GM19467 (cell line): ENCODE data around the gene CTSZ.
A peak's percentile ranks its signal among the peaks of the same experiment; 100 is the strongest.
"Not testable (repeated sequence)": the region's sequence is repeated elsewhere in the genome, so short reads cannot be mapped to it uniquely, and the experiment has no call there.

ENCODE experiments used
- ATAC-seq: cut with Tn5 transposase; IDR thresholded peaks from one replicate; pipeline ENCODE4 v1.9.1; 2021; ENCODE audit warnings: mild to moderate bottlenecking, moderate library complexity; ENCODE audit not compliant: unreplicated experiment

The CTSZ gene

GRCh38 chr20:59014680-59015389 is 7.8 kb upstream of the CTSZ start:
- ATAC-seq, result no peak

- no peak for ATAC-seq
Observed at GRCh38 chr20:59013959-59014608, 7.0 kb upstream of the CTSZ start.

GRCh38 chr20:59013031-59013951 is 6.2 kb upstream of the CTSZ start:
- no peak for ATAC-seq

GRCh38 chr20:59011874-59012157 is 4.8 kb upstream of the CTSZ start:
- not testable (repeated sequence) for ATAC-seq

GRCh38 chr20:59010995-59011873 is 4.2 kb upstream of the CTSZ start:
- no peak for ATAC-seq

GRCh38 chr20:59010321-59010994 is 3.4 kb upstream of the CTSZ start:
- no peak for ATAC-seq

GRCh38 chr20:59008715-59009336 is 1.8 kb upstream of the CTSZ start:
- no peak for ATAC-seq

- ATAC-seq, result peak; percentile 27
Observed at GRCh38 chr20:59007665-59008511, 834 bp upstream of the CTSZ start.

- ATAC-seq, result no peak
Observed at GRCh38 chr20:59006167-59006863, 739 bp downstream of the CTSZ start.

GRCh38 chr20:59005523-59006166 is 1.4 kb downstream of the CTSZ start:
- no peak for ATAC-seq

GRCh38 chr20:59004763-59005522 is 2.1 kb downstream of the CTSZ start:
- peak; percentile 57 for ATAC-seq

GRCh38 chr20:59004493-59004762 is 2.6 kb downstream of the CTSZ start:
- no peak for ATAC-seq

- ATAC-seq, result no peak
Observed at GRCh38 chr20:59003836-59004492, 3.1 kb downstream of the CTSZ start.

GRCh38 chr20:59002874-59003399 is 4.1 kb downstream of the CTSZ start:
- ATAC-seq, result no peak

GRCh38 chr20:59002388-59002787 is 4.7 kb downstream of the CTSZ start:
- ATAC-seq, result no peak

- ATAC-seq, result no peak
Observed at GRCh38 chr20:59001449-59002171, 5.4 kb downstream of the CTSZ start.
